H9 (cell line): ENCODE data around the gene IVNS1ABP. TPM values are rescaled to one million over a fixed set of nuclear protein-coding genes. Genes with fewer than 3 reads are reported as not detected.

Experiments used
- DNase-seq: peaks from one replicate; pipeline ENCODE4 v3.0.0-alpha.2; 2017
- H2AFZ ChIP-seq: one replicate; pipeline ENCODE4 v1.6.1; 2013; ENCODE audit warnings: mild to moderate bottlenecking, low read length, control low read depth, moderate library complexity
- H2AK5ac ChIP-seq: 2 replicates; pipeline ENCODE4 v1.6.1; 2013; ENCODE audit warnings: low read length, control low read depth, mixed read lengths; ENCODE audit not compliant: insufficient read length
- H2BK120ac ChIP-seq: one replicate; pipeline ENCODE4 v1.6.1; 2013; ENCODE audit warnings: low read depth, mild to moderate bottlenecking, low read length, control low read depth, inconsistent platforms; ENCODE audit not compliant: poor library complexity, severe bottlenecking
- H2BK12ac ChIP-seq: 2 replicates; pipeline ENCODE4 v1.6.1; 2013; ENCODE audit warnings: low read length, control low read depth, mixed read lengths, low read depth; ENCODE audit not compliant: insufficient read length
- H2BK15ac ChIP-seq: 2 replicates; pipeline ENCODE4 v1.6.1; 2013; ENCODE audit warnings: low read depth, low read length, control low read depth
- H2BK20ac ChIP-seq: one replicate; pipeline ENCODE4 v1.6.1; 2013; ENCODE audit warnings: low read depth, mild to moderate bottlenecking, low read length, control low read depth, inconsistent platforms; ENCODE audit not compliant: poor library complexity, severe bottlenecking
- H2BK5ac ChIP-seq: 2 replicates; pipeline ENCODE4 v1.6.1; 2013; ENCODE audit warnings: low read length, control low read depth, mixed read lengths; ENCODE audit not compliant: insufficient read length
- H3K14ac ChIP-seq: 2 replicates; pipeline ENCODE4 v1.6.1; 2013; ENCODE audit warnings: low read length, control low read depth; ENCODE audit not compliant: insufficient read depth
- H3K18ac ChIP-seq: 2 replicates; pipeline ENCODE4 v1.6.1; 2013; ENCODE audit warnings: low read depth, mild to moderate bottlenecking, mixed read lengths, low read length, control low read depth; ENCODE audit not compliant: insufficient read length
- H3K23ac ChIP-seq: 2 replicates; pipeline ENCODE4 v1.6.1; 2013; ENCODE audit warnings: low read length, control low read depth, mixed read lengths, low read depth; ENCODE audit not compliant: insufficient read length
- H3K23me2 ChIP-seq: 2 replicates; pipeline ENCODE4 v1.6.1; 2013; ENCODE audit warnings: low read depth, mild to moderate bottlenecking, mixed read lengths, low read length, control low read depth; ENCODE audit not compliant: insufficient read length, poor library complexity, severe bottlenecking
- H3K27ac ChIP-seq: 2 replicates; pipeline ENCODE4 v1.5.1; 2013; ENCODE audit warnings: low read length, control low read depth, mixed read lengths, low read depth; ENCODE audit not compliant: insufficient read length
- H3K27me3 ChIP-seq: 2 replicates; pipeline ENCODE4 v1.6.1; 2013; ENCODE audit warnings: low read length, control low read depth, inconsistent platforms; ENCODE audit not compliant: insufficient read depth
- H3K4ac ChIP-seq: 2 replicates; pipeline ENCODE4 v1.6.1; 2013; ENCODE audit warnings: low read depth, mild to moderate bottlenecking, control low read depth, inconsistent platforms, low read length, moderate library complexity
- H3K4me1 ChIP-seq: 2 replicates; pipeline ENCODE4 v1.6.1; 2013; ENCODE audit warnings: low read length, control low read depth, inconsistent platforms; ENCODE audit not compliant: insufficient read depth
- H3K4me2 ChIP-seq: 2 replicates; pipeline ENCODE4 v1.6.1; 2013; ENCODE audit warnings: low read length, control low read depth, mixed read lengths; ENCODE audit not compliant: insufficient read length, insufficient read depth
- H3K56ac ChIP-seq: 2 replicates; pipeline ENCODE4 v1.6.1; 2013; ENCODE audit warnings: low read depth, mild to moderate bottlenecking, mixed read lengths, low read length, control low read depth; ENCODE audit not compliant: insufficient read length
- H3K79me1 ChIP-seq: 2 replicates; pipeline ENCODE4 v1.6.1; 2013; ENCODE audit warnings: low read depth, mild to moderate bottlenecking, moderate library complexity, low read length, control low read depth, inconsistent platforms; ENCODE audit not compliant: insufficient read depth, poor library complexity, severe bottlenecking
- H3K79me2 ChIP-seq: 2 replicates; pipeline ENCODE4 v1.6.1; 2013; ENCODE audit warnings: low read length, control low read depth, inconsistent platforms; ENCODE audit not compliant: insufficient read depth
- H3K9ac ChIP-seq: 2 replicates; pipeline ENCODE4 v1.6.1; 2013; ENCODE audit warnings: low read length, control low read depth, mixed read lengths; ENCODE audit not compliant: insufficient read length; ENCODE audit errors: extremely low read depth
- H3K9me3 ChIP-seq: one replicate; pipeline ENCODE4 v1.6.1; 2013; ENCODE audit warnings: low read depth, low read length, inconsistent platforms; ENCODE audit not compliant: control insufficient read depth
- H3T11ph ChIP-seq: one replicate; pipeline ENCODE4 v1.6.1; 2013; ENCODE audit warnings: mild to moderate bottlenecking, low read length, control low read depth, inconsistent platforms
- H4K20me1 ChIP-seq: one replicate; pipeline ENCODE4 v1.6.1; 2013; ENCODE audit not compliant: control insufficient read depth, insufficient read length, insufficient read depth
- H4K5ac ChIP-seq: 2 replicates; pipeline ENCODE4 v1.6.1; 2013; ENCODE audit warnings: low read depth, mild to moderate bottlenecking, mixed read lengths, low read length, control low read depth; ENCODE audit not compliant: insufficient read length
- H4K8ac ChIP-seq: replicated peaks from 2 replicates; pipeline ENCODE4 v1.6.1; 2013; ENCODE audit warnings: low read length, control low read depth, mixed read lengths, low read depth; ENCODE audit not compliant: insufficient read length
- H4K91ac ChIP-seq: 2 replicates; pipeline ENCODE4 v1.6.1; 2013; ENCODE audit warnings: low read depth, mild to moderate bottlenecking, moderate library complexity, mixed read lengths, low read length, control low read depth; ENCODE audit not compliant: insufficient read length
- H3K27ac Mint-ChIP-seq, 3 experiments: 2 replicates in 2 of 3; 3 replicates in 1 of 3; pipeline ENCODE4 v1.8.0; 2020 to 2021; ENCODE audit warnings: mixed read lengths in 3 of 3, mild to moderate bottlenecking in 1 of 3, moderate library complexity in 1 of 3
- H3K27me3 Mint-ChIP-seq: 2 replicates; pipeline ENCODE4 v1.8.0; 2021; ENCODE audit warnings: low read depth, mild to moderate bottlenecking, moderate library complexity, mixed read lengths
- H3K36me3 Mint-ChIP-seq, 3 experiments: 2 replicates in 2 of 3; 3 replicates in 1 of 3; pipeline ENCODE4 v1.8.0; 2020 to 2021; ENCODE audit warnings: low read depth in 3 of 3, mixed read lengths in 3 of 3; ENCODE audit not compliant: insufficient read depth in 1 of 3
- H3K4me1 Mint-ChIP-seq, 2 experiments: 2 replicates each; pipeline ENCODE4 v1.8.0; 2020; ENCODE audit warnings: mixed read lengths in 2 of 2
- H3K4me3 Mint-ChIP-seq, 2 experiments: 2 replicates in 1 of 2; 3 replicates in 1 of 2; pipeline ENCODE4 v1.8.0; 2020 to 2021; ENCODE audit warnings: mild to moderate bottlenecking in 2 of 2, mixed read lengths in 2 of 2, moderate library complexity in 1 of 2
- H3K9me3 Mint-ChIP-seq, 2 experiments: 2 replicates in 1 of 2; 3 replicates in 1 of 2; pipeline ENCODE4 v1.8.0; 2020; ENCODE audit warnings: mild to moderate bottlenecking in 2 of 2, mixed read lengths in 2 of 2, moderate library complexity in 1 of 2
- CTCF ChIP-seq: fragments of 200-600 bp; sonication (generic); conservative IDR thresholded peaks from 3 replicates; pipeline ENCODE4 v1.8.0; 2021; ENCODE audit warnings: antibody characterized with exemption, mild to moderate bottlenecking
- WGBS: extraction: QIAGEN DNeasy Blood & Tissue Kit; methylation state at CpG from one replicate; pipeline ENCODE4 v1.1.7; 2013; ENCODE audit warnings: missing lambda C conversion rate, low lambda C conversion rate, mixed read lengths; ENCODE audit not compliant: insufficient read length; ENCODE audit errors: extremely low coverage; 5-methylcytosine and 5-hydroxymethylcytosine counted together
- total RNA-seq: library from RNA; stranded (reverse); gene quantifications from 2 replicates; pipeline ENCODE4 v1.2.1, GENCODE V29; 2021

Gene IVNS1ABP
- total RNA-seq, 1 experiment from 2014 or later = 110 TPM

- no peak for DNase-seq
- H2BK12ac ChIP-seq = no peak overlapping the region
- no peak overlapping the region for H4K8ac ChIP-seq
- peaks cover 2% of the 10 kb centered on the region; the same call in 1 of the 2 replicates for H3K4me1 ChIP-seq
- no peak overlapping the region for H4K5ac ChIP-seq
- no peak overlapping the region for H2BK20ac ChIP-seq
- Mint-ChIP-seq H3K36me3 (peaks cover 8 to 18% (median 13%) of the 10 kb centered on the region in 3 experiments), H3K27me3 (no peaks in the 10 kb centered on the region), H3K9me3 (peaks cover 2 to 6% of the 10 kb centered on the region in 2 experiments; a peak in 4 of 5 replicates), H3K4me1 (peaks cover 4 to 7% of the 10 kb centered on the region in 2 experiments), H3K27ac (no peak overlapping the region), H3K4me3 (no peak overlapping the region)
- no peak overlapping the region for H2BK120ac ChIP-seq
- no peaks in the 10 kb centered on the region for H3K79me2 ChIP-seq
- no peak overlapping the region for H3K18ac ChIP-seq
- no peak overlapping the region for H2AFZ ChIP-seq
- no peak overlapping the region for H3T11ph ChIP-seq
- no peak overlapping the region for H3K4me2 ChIP-seq
- H3K79me1 ChIP-seq = no peaks in the 10 kb centered on the region
- no peak overlapping the region for H3K56ac ChIP-seq
- H4K20me1 ChIP-seq = no peaks in the 10 kb centered on the region
- no peak overlapping the region for H3K14ac ChIP-seq
- no peak overlapping the region for H3K9ac ChIP-seq
- H2AK5ac ChIP-seq = no peak overlapping the region
- TF ChIP-seq CTCF = no peak
- H3K27me3 ChIP-seq = no peaks in the 10 kb centered on the region
- no peak overlapping the region for H4K91ac ChIP-seq
- H3K27ac ChIP-seq = no peak overlapping the region
- H3K23me2 ChIP-seq = no peaks in the 10 kb centered on the region
- H3K23ac ChIP-seq = no peak overlapping the region
- H3K9me3 ChIP-seq = no peaks in the 10 kb centered on the region
- no peak overlapping the region for H2BK5ac ChIP-seq
- H3K4ac ChIP-seq = no peak overlapping the region
- no peak overlapping the region for H2BK15ac ChIP-seq
- no CpG with 5 or more reads among the region's 3 CpGs for WGBS
These were observed 7.1 kb upstream of the IVNS1ABP start for GRCh38 chr1:185324118-185324517.
